Kidney glomerular epithelial cell (primary cell): Measurements from ENCODE around the gene GDI1.

Experiments
- DNase-seq: peaks from one replicate; lab custom pipeline; 2025; lab: John Stamatoyannopoulos, UW

The GDI1 gene

GRCh38 chrX:154409222-154409871 lies 27.6 kb upstream of the GDI1 start, which contains the start of gene DNASE1L1:
Gene DNASE1L1 (minus strand): TSS chrX:154409254. CDS start chrX:154405568, 3,686 bp downstream.
- DNase-seq = peak; percentile 70

GRCh38 chrX:154411981-154412340 lies 25.0 kb upstream of the GDI1 start:
- no peak for DNase-seq

- DNase-seq = no peak
These were observed 24.5 kb upstream of the GDI1 start for GRCh38 chrX:154412468-154412867.

GRCh38 chrX:154413142-154413541 lies 23.8 kb upstream of the GDI1 start:
- DNase-seq = no peak

- no peak for DNase-seq
These were observed 19.8 kb upstream of the GDI1 start for GRCh38 chrX:154417157-154417556.

GRCh38 chrX:154419189-154419588 lies 17.8 kb upstream of the GDI1 start:
- DNase-seq = no peak

GRCh38 chrX:154419688-154420401 lies 17.1 kb upstream of the GDI1 start:
- DNase-seq = no peak

- DNase-seq = no peak
These were observed 16.6 kb upstream of the GDI1 start for GRCh38 chrX:154420402-154420756.

GRCh38 chrX:154426916-154427770 lies 9.8 kb upstream of the GDI1 start:
- no peak for DNase-seq

GRCh38 chrX:154428176-154429171 lies 8.5 kb upstream of the GDI1 start, which contains the start of gene ATP6AP1:
Gene ATP6AP1 (plus strand): TSS chrX:154428677. CDS start chrX:154428693, 16 bp downstream.
- peak; percentile 59 for DNase-seq

- no peak for DNase-seq
These were observed 7.2 kb upstream of the GDI1 start for GRCh38 chrX:154429711-154430110.

- no peak for DNase-seq
These were observed 6.5 kb upstream of the GDI1 start for GRCh38 chrX:154430479-154430878.

GRCh38 chrX:154430916-154431315 lies 6.0 kb upstream of the GDI1 start:
- DNase-seq = no peak

GRCh38 chrX:154431341-154431740 lies 5.6 kb upstream of the GDI1 start:
- no peak for DNase-seq

- no peak for DNase-seq
These were observed 4.7 kb upstream of the GDI1 start for GRCh38 chrX:154432210-154432609.

GRCh38 chrX:154433605-154434004 lies 3.3 kb upstream of the GDI1 start:
- no peak for DNase-seq

- DNase-seq = no peak
These were observed 2.4 kb upstream of the GDI1 start for GRCh38 chrX:154434394-154435168.

- DNase-seq = no peak
These were observed 1.7 kb upstream of the GDI1 start for GRCh38 chrX:154435171-154435733.

GRCh38 chrX:154436374-154436982 lies 476 bp upstream of the GDI1 start:
- no peak for DNase-seq
